ENCODE data around the gene SSBP4.

The SSBP4 gene

DNA sequence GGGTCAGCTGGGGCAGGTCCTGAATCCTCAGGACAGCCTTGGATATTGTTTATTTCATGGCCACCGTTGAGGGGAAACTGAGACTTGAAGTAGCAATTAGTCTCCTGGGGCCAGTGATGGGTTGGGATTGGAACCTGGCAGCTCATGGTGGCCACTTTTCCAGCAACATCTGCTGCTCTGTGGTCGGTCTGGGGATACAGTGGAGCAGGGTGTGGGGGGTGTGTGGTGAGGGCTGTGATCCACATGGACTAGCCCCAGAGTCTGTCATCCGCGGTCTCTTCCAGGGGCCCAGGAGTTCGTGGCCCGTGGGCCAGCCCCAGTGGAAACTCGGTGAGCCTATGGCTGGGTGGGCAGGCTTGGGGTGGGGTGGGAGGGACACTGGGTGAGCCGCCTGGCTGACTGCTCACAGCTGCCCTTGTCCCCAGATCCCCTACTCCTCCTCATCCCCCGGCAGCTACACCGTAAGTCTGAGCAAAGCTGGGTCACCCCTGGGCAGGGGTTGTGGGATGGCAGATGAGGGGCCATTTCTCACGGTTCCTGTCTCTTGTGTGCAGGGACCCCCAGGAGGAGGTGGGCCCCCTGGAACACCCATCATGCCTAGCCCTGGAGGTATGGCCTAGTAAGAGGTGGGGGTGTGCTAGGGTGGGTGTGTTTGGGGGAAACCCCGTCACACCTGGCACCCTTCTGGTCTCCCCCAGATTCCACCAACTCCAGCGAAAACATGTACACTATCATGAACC, 13.2 kb downstream of the SSBP4 start:
- DNase-seq (ENCODE audit: low read depth), result no peak
- TF ChIP-seq, protein P1, sequence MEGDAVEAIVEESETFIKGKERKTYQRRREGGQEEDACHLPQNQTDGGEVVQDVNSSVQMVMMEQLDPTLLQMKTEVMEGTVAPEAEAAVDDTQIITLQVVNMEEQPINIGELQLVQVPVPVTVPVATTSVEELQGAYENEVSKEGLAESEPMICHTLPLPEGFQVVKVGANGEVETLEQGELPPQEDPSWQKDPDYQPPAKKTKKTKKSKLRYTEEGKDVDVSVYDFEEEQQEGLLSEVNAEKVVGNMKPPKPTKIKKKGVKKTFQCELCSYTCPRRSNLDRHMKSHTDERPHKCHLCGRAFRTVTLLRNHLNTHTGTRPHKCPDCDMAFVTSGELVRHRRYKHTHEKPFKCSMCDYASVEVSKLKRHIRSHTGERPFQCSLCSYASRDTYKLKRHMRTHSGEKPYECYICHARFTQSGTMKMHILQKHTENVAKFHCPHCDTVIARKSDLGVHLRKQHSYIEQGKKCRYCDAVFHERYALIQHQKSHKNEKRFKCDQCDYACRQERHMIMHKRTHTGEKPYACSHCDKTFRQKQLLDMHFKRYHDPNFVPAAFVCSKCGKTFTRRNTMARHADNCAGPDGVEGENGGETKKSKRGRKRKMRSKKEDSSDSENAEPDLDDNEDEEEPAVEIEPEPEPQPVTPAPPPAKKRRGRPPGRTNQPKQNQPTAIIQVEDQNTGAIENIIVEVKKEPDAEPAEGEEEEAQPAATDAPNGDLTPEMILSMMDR (conservative IDR thresholded peaks at IDR 0.05; ENCODE audit: low read depth, low read length), result no peak
- peak overlapping the region; percentile 33 for H3K4me3 ChIP-seq (ENCODE audit: low read length)

DNA sequence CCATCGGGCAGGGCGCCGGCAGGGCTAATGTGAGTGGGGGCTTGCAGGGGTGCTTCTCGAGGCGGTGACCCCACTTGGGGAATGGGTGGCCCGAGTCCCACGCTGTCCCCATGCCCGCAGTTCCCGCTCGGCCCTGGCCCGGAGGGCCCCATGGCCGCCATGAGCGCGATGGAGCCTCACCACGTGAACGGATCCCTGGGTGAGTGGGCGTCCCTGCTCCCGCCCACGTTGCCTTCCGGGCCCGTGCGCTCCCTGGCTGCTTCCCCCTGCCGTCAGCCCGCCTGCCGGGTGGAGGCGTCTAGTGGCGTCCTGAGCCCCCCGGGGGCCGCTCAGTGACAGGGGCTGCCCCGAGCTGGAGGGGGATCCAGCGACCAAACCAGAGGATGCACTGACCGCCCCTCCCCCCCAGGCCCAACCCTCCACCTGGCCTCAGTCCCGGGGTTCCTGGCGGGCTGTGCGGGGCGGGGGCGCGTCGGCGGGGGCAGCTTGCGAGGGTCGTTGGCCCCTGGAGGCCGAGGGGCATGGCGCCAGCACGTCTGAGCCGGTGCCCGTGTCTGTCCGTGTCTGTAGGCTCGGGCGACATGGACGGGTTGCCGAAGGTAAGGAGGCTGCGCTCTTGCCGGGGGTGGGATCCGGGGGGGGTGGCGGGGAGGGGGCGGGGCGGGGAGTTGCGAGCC, 14.0 kb downstream of the SSBP4 start:
- DNase-seq (ENCODE audit: low read depth), result no peak
- TF ChIP-seq, protein P1 (conservative IDR thresholded peaks at IDR 0.05; ENCODE audit: low read depth, low read length), result no peak
- peak overlapping the region; percentile 33 for H3K4me3 ChIP-seq (ENCODE audit: low read length)

- DNase-seq (ENCODE audit: low read depth), result no peak
- TF ChIP-seq, protein P1 (conservative IDR thresholded peaks at IDR 0.05; ENCODE audit: low read depth, low read length), result no peak
- peak overlapping the region; percentile 25 for H3K4me3 ChIP-seq (ENCODE audit: low read length)
These were observed 14.7 kb downstream of the SSBP4 start for GRCh38 chr19:18433735-18434398.

- TF ChIP-seq, protein P1 (conservative IDR thresholded peaks at IDR 0.05; ENCODE audit: low read depth, low read length), result no peak
- peak overlapping the region; percentile 25 for H3K4me3 ChIP-seq (ENCODE audit: low read length)
- no peak for DNase-seq (ENCODE audit: low read depth)
These were observed 15.4 kb downstream of the SSBP4 start for GRCh38 chr19:18434411-18435175.

GRCh38 chr19:18435178-18435841, 16.1 kb downstream of the SSBP4 start:
- TF ChIP-seq, protein P1 (conservative IDR thresholded peaks at IDR 0.05; ENCODE audit: low read depth, low read length), result no peak
- DNase-seq (ENCODE audit: low read depth), result no peak
- H3K4me3 ChIP-seq (ENCODE audit: low read length), result no peak overlapping the region

GRCh38 chr19:18435842-18436670, 16.9 kb downstream of the SSBP4 start:
- H3K4me3 ChIP-seq (ENCODE audit: low read length), result peak overlapping the region; percentile 67
- no peak for DNase-seq (ENCODE audit: low read depth)
- TF ChIP-seq, protein P1 (conservative IDR thresholded peaks at IDR 0.05; ENCODE audit: low read depth, low read length), result no peak
